HepG2 (cell line): Measurements from ENCODE around the gene GAPT. TPM values are rescaled to one million over a fixed set of nuclear protein-coding genes. Genes with fewer than 3 reads are reported as not detected.

Experiments used
- CEBPB ChIP-seq: IDR thresholded peaks from 2 replicates; pipeline ENCODE4 v1.6.1; 2011; ENCODE audit warnings: low read depth, low read length, improper control_type of control experiment, borderline replicate concordance
- ELF3 ChIP-seq: IDR thresholded peaks from 2 replicates; pipeline ENCODE4 v1.6.1; 2016; ENCODE audit warnings: missing genetic modification reagents, missing compliant biosample characterization
- EP300 ChIP-seq, 3 experiments: sonication (generic) in 1 of 3; formaldehyde crosslinking in 1 of 3; IDR thresholded peaks; 2 replicates each; pipeline versions ENCODE4 v1.5.1 to v1.6.1; 2011 to 2020; ENCODE audit warnings: low read depth in 2 of 3, low read length in 2 of 3, borderline replicate concordance in 1 of 3, improper control_type of control experiment in 1 of 3, mild to moderate bottlenecking in 1 of 3, missing genetic modification reagents in 1 of 3, moderate library complexity in 1 of 3
- FOSL2 ChIP-seq: sonication (generic); formaldehyde crosslinking; IDR thresholded peaks from 2 replicates; pipeline ENCODE4 v1.4.0; 2020; ENCODE audit warnings: missing genetic modification reagents
- FOXP4 ChIP-seq: sonication (generic); formaldehyde crosslinking; IDR thresholded peaks from 2 replicates; pipeline ENCODE4 v1.4.0; 2020; ENCODE audit warnings: missing genetic modification reagents
- GFI1 ChIP-seq: sonication (generic); formaldehyde crosslinking; IDR thresholded peaks from 2 replicates; pipeline ENCODE4 v1.5.0; 2020; ENCODE audit warnings: missing genetic modification reagents, mild to moderate bottlenecking, borderline replicate concordance
- HNF4A ChIP-seq: sonication (generic); formaldehyde crosslinking; IDR thresholded peaks from 2 replicates; pipeline ENCODE4 v1.4.0; 2020; ENCODE audit warnings: missing genetic modification reagents
- HOMEZ ChIP-seq: IDR thresholded peaks from 2 replicates; pipeline ENCODE4 v1.6.1; 2016; ENCODE audit warnings: low read depth
- MAF1 ChIP-seq: sonication (generic); formaldehyde crosslinking; IDR thresholded peaks from 2 replicates; pipeline ENCODE4 v1.5.0; 2020; ENCODE audit warnings: missing genetic modification reagents, borderline replicate concordance
- ONECUT2 ChIP-seq: sonication (generic); formaldehyde crosslinking; IDR thresholded peaks from 2 replicates; pipeline ENCODE4 v1.4.0; 2020; ENCODE audit warnings: missing genetic modification reagents
- SAP130 ChIP-seq: IDR thresholded peaks from 2 replicates; pipeline ENCODE4 v1.6.1; 2016; ENCODE audit warnings: low read depth
- TAF15 ChIP-seq: fragments of 200-400 bp; formaldehyde crosslinking; IDR thresholded peaks from one replicate; pipeline ENCODE4 v1.6.1; 2018; ENCODE audit warnings: mild to moderate bottlenecking, low read depth, low read length; ENCODE audit not compliant: poor library complexity, severe bottlenecking
- TEF ChIP-seq: sonication (generic); formaldehyde crosslinking; IDR thresholded peaks from 2 replicates; pipeline ENCODE4 v1.5.0; 2020; ENCODE audit warnings: missing genetic modification reagents
- ZBTB42 ChIP-seq: sonication (generic); formaldehyde crosslinking; IDR thresholded peaks from 2 replicates; pipeline ENCODE4 v1.5.0; 2020; ENCODE audit warnings: mild to moderate bottlenecking, missing genetic modification reagents
- ZNF773 ChIP-seq: sonication (generic); formaldehyde crosslinking; IDR thresholded peaks from 2 replicates; pipeline ENCODE4 v1.4.0; 2020; ENCODE audit warnings: missing genetic modification reagents, borderline replicate concordance
- polyA plus RNA-seq, 8 experiments: library from polyadenylated mRNA; depleted of rRNA in 3 of 8; stranded (reverse) in 7 of 8; unstranded in 1 of 8; fragments of >200 nt; fragmentation: Illumina TruSeq in 4 of 8; extraction: Trizol in 4 of 8; gene quantifications; 2 replicates each; pipeline versions ENCODE4 v1.2.1 to v1.2.3, GENCODE V29; 2011 to 2016; ENCODE audit warnings: low read depth in 4 of 8, missing spikeins in 1 of 8, mixed read lengths in 1 of 8; ENCODE audit not compliant: insufficient read depth in 1 of 8
- total RNA-seq, 5 experiments: library from RNA; depleted of rRNA; stranded (reverse); fragments of >200 nt; fragmentation: Illumina TruSeq; extraction: Trizol; gene quantifications; 2 replicates each; pipeline ENCODE4 v1.2.3, GENCODE V29; 2016; ENCODE audit warnings: low read depth in 1 of 5
- TF ChIP-seq, protein P1 (sequence below): IDR thresholded peaks from 2 replicates; pipeline ENCODE4 v1.4.0; 2020; ENCODE audit warnings: mild to moderate bottlenecking, missing genetic modification reagents

Gene GAPT
- total and polyA plus RNA-seq, 2 of the 13 experiments (the other 11 are each of a cell fraction or from before 2014, with no cell fraction given), result not detected

DNA sequence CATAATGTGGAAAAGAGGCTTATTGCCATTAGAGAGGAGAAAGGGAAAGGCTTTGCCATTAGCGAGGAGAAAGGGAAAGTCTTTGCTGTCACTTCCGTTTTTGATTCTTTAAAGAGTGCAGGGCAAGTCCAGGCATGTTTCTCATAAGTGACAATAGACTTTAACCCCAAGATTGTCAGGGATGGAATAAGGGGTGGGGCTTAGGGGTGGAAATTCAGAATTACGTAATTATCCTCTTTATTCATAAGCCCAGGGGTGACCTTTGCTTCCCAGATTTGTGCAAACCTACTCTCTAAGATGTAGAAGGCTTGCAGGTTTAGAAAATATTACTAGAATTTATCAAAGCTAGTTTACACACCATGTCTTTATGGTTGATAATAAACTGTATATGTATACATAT is 29.1 kb upstream of the GAPT start (continued):
- TF ChIP-seq ZNF773 (no peak), ONECUT2 (CRISPR knock-in tag) (no peak), MAF1 (no peak), HOMEZ (CRISPR knock-in tag) (peak; percentile 79), FOSL2 (CRISPR knock-in tag) (no peak), HNF4A (CRISPR knock-in tag) (peak; percentile 79), ZBTB42 (no peak), TAF15 (no peak), EP300 (IDR thresholded peaks at IDR 0.05; ENCODE audit: low read depth in 2 of 2, low read length in 2 of 2) (peak in 1 of 2 experiments; percentile 60; a peak in 2 of 4 replicates), EP300 (CRISPR knock-in tag; IDR thresholded peaks at IDR 0.05; ENCODE audit: borderline replicate concordance) (no peak; the same call in 1 of the 2 replicates), CEBPB (peak; percentile 70), TEF (CRISPR knock-in tag) (no peak), ELF3 (0 out of 2 replicates have a peak, but pooled peaks have one; percentile 26), FOXP4 (CRISPR knock-in tag) (no peak), SAP130 (CRISPR knock-in tag) (peak; percentile 24; the same call in 1 of the 2 replicates), GFI1 (CRISPR knock-in tag) (peak; percentile 53; the same call in 1 of the 2 replicates)
- TF ChIP-seq, protein P1, sequence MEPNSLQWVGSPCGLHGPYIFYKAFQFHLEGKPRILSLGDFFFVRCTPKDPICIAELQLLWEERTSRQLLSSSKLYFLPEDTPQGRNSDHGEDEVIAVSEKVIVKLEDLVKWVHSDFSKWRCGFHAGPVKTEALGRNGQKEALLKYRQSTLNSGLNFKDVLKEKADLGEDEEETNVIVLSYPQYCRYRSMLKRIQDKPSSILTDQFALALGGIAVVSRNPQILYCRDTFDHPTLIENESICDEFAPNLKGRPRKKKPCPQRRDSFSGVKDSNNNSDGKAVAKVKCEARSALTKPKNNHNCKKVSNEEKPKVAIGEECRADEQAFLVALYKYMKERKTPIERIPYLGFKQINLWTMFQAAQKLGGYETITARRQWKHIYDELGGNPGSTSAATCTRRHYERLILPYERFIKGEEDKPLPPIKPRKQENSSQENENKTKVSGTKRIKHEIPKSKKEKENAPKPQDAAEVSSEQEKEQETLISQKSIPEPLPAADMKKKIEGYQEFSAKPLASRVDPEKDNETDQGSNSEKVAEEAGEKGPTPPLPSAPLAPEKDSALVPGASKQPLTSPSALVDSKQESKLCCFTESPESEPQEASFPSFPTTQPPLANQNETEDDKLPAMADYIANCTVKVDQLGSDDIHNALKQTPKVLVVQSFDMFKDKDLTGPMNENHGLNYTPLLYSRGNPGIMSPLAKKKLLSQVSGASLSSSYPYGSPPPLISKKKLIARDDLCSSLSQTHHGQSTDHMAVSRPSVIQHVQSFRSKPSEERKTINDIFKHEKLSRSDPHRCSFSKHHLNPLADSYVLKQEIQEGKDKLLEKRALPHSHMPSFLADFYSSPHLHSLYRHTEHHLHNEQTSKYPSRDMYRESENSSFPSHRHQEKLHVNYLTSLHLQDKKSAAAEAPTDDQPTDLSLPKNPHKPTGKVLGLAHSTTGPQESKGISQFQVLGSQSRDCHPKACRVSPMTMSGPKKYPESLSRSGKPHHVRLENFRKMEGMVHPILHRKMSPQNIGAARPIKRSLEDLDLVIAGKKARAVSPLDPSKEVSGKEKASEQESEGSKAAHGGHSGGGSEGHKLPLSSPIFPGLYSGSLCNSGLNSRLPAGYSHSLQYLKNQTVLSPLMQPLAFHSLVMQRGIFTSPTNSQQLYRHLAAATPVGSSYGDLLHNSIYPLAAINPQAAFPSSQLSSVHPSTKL (CRISPR knock-in tag), result peak; percentile 64
